IPS-20b (cell line): ENCODE data around the gene PTPRE.

Source experiments
- H3K27ac ChIP-seq: one replicate; pipeline ENCODE4 v1.5.1; 2013; ENCODE audit warnings: low read length
- H3K27me3 ChIP-seq: 2 replicates; pipeline ENCODE4 v1.6.1; 2013; ENCODE audit warnings: mild to moderate bottlenecking, low read length, inconsistent platforms; ENCODE audit not compliant: insufficient read depth
- H3K36me3 ChIP-seq: 2 replicates; pipeline ENCODE4 v1.6.1; 2013; ENCODE audit warnings: low read depth, mild to moderate bottlenecking, inconsistent platforms, low read length, moderate library complexity; ENCODE audit not compliant: insufficient read depth
- H3K4me1 ChIP-seq: 2 replicates; pipeline ENCODE4 v1.6.1; 2013; ENCODE audit warnings: mild to moderate bottlenecking, control low read depth, inconsistent platforms, low read length, moderate library complexity; ENCODE audit not compliant: insufficient read depth
- H3K4me3 ChIP-seq: 2 replicates; pipeline ENCODE4 v1.5.1; 2013; ENCODE audit warnings: mild to moderate bottlenecking, low read length, inconsistent platforms
- H3K9ac ChIP-seq: 2 replicates; pipeline ENCODE4 v1.6.1; 2013; ENCODE audit warnings: low read depth, mild to moderate bottlenecking, inconsistent platforms, low read length, moderate library complexity
- H3K9me3 ChIP-seq: 2 replicates; pipeline ENCODE4 v1.6.1; 2013; ENCODE audit warnings: mild to moderate bottlenecking, low read depth, low read length, inconsistent platforms; ENCODE audit not compliant: insufficient read depth

PTPRE gene

GRCh38 chr10:127886371-127887051 lies 20.4 kb upstream of the PTPRE start:
- H3K4me1 ChIP-seq = no peaks in the 10 kb centered on the region
- H3K4me3 ChIP-seq = no peak overlapping the region

GRCh38 chr10:127887541-127888415 lies 19.1 kb upstream of the PTPRE start:
- H3K9ac ChIP-seq = no peak overlapping the region
- no peaks in the 10 kb centered on the region for H3K9me3 ChIP-seq
- H3K27me3 ChIP-seq = no peaks in the 10 kb centered on the region
- no peaks in the 10 kb centered on the region for H3K36me3 ChIP-seq
- no peak overlapping the region for H3K27ac ChIP-seq
- no peaks in the 10 kb centered on the region for H3K4me1 ChIP-seq
- no peak overlapping the region for H3K4me3 ChIP-seq

More at GRCh38 chr10:127886371-127887051, 20.4 kb upstream of the PTPRE start:
- Histone ChIP-seq H3K9ac (no peak overlapping the region), H3K36me3 (no peaks in the 10 kb centered on the region), H3K9me3 (no peaks in the 10 kb centered on the region), H3K27ac (no peak overlapping the region), H3K27me3 (no peaks in the 10 kb centered on the region)

GRCh38 chr10:127888521-127889312 lies 18.2 kb upstream of the PTPRE start:
- Histone ChIP-seq H3K9me3 (no peaks in the 10 kb centered on the region), H3K27me3 (no peaks in the 10 kb centered on the region), H3K4me1 (no peaks in the 10 kb centered on the region), H3K27ac (no peak overlapping the region), H3K36me3 (no peaks in the 10 kb centered on the region), H3K4me3 (no peak overlapping the region), H3K9ac (no peak overlapping the region)

GRCh38 chr10:127889605-127890195 lies 17.2 kb upstream of the PTPRE start:
- no peak overlapping the region for H3K27ac ChIP-seq

GRCh38 chr10:127890216-127890615 lies 16.7 kb upstream of the PTPRE start:
- Histone ChIP-seq H3K36me3 (no peaks in the 10 kb centered on the region), H3K9me3 (no peaks in the 10 kb centered on the region), H3K27ac (no peak overlapping the region), H3K9ac (no peak overlapping the region), H3K27me3 (no peaks in the 10 kb centered on the region), H3K4me1 (no peaks in the 10 kb centered on the region), H3K4me3 (no peak overlapping the region)

More at GRCh38 chr10:127889605-127890195, 17.2 kb upstream of the PTPRE start:
- no peaks in the 10 kb centered on the region for H3K36me3 ChIP-seq
- no peak overlapping the region for H3K9ac ChIP-seq
- no peak overlapping the region for H3K4me3 ChIP-seq
- H3K4me1 ChIP-seq = no peaks in the 10 kb centered on the region
- H3K9me3 ChIP-seq = no peaks in the 10 kb centered on the region
- no peaks in the 10 kb centered on the region for H3K27me3 ChIP-seq

- no peaks in the 10 kb centered on the region for H3K4me1 ChIP-seq
- H3K9me3 ChIP-seq = no peaks in the 10 kb centered on the region
- H3K27ac ChIP-seq = no peak overlapping the region
- H3K9ac ChIP-seq = no peak overlapping the region
- H3K36me3 ChIP-seq = no peaks in the 10 kb centered on the region
- H3K27me3 ChIP-seq = no peaks in the 10 kb centered on the region
- no peak overlapping the region for H3K4me3 ChIP-seq
Observed at GRCh38 chr10:127890832-127891334, 16.0 kb upstream of the PTPRE start.

- H3K27ac ChIP-seq = no peak within 1 kb of the TSS
- no peaks in the 10 kb centered on the region for H3K4me1 ChIP-seq
- no peak within 1 kb of the TSS for H3K4me3 ChIP-seq
- H3K9me3 ChIP-seq = no peaks in the 10 kb centered on the region
- no peaks in the 10 kb centered on the region for H3K27me3 ChIP-seq
- no peak within 1 kb of the TSS for H3K9ac ChIP-seq
- no peaks in the 10 kb centered on the region for H3K36me3 ChIP-seq
Observed at GRCh38 chr10:127892743-127893142, 14.2 kb upstream of the PTPRE start, which contains the start of gene CLRN3. Gene CLRN3 (minus strand): TSS chr10:127892941. CDS start chr10:127892784, 157 bp downstream.

- no peak overlapping the region for H3K4me3 ChIP-seq
- H3K9ac ChIP-seq = no peak overlapping the region
- H3K9me3 ChIP-seq = no peaks in the 10 kb centered on the region
- no peak overlapping the region for H3K27ac ChIP-seq
- no peaks in the 10 kb centered on the region for H3K4me1 ChIP-seq
- H3K36me3 ChIP-seq = no peaks in the 10 kb centered on the region
- no peaks in the 10 kb centered on the region for H3K27me3 ChIP-seq
Observed at GRCh38 chr10:127894146-127894545, 12.8 kb upstream of the PTPRE start.

GRCh38 chr10:127896590-127896989 lies 10.3 kb upstream of the PTPRE start:
- no peaks in the 10 kb centered on the region for H3K36me3 ChIP-seq
- no peaks in the 10 kb centered on the region for H3K9me3 ChIP-seq
- no peaks in the 10 kb centered on the region for H3K27me3 ChIP-seq
- H3K27ac ChIP-seq = no peak overlapping the region
- no peak overlapping the region for H3K9ac ChIP-seq
- H3K4me3 ChIP-seq = no peak overlapping the region
- H3K4me1 ChIP-seq = no peaks in the 10 kb centered on the region

GRCh38 chr10:127897177-127897576 lies 9.7 kb upstream of the PTPRE start:
- Histone ChIP-seq H3K9ac (no peak overlapping the region), H3K9me3 (no peaks in the 10 kb centered on the region), H3K4me1 (no peaks in the 10 kb centered on the region), H3K36me3 (no peaks in the 10 kb centered on the region), H3K4me3 (no peak overlapping the region), H3K27ac (no peak overlapping the region), H3K27me3 (no peaks in the 10 kb centered on the region)

- Histone ChIP-seq H3K4me1 (no peaks in the 10 kb centered on the region), H3K27me3 (no peaks in the 10 kb centered on the region), H3K9ac (no peak overlapping the region), H3K4me3 (no peak overlapping the region), H3K27ac (no peak overlapping the region), H3K36me3 (no peaks in the 10 kb centered on the region), H3K9me3 (no peaks in the 10 kb centered on the region)
Observed at GRCh38 chr10:127899766-127900387, 7.0 kb upstream of the PTPRE start.
